IPS-18a (cell line): Measurements from ENCODE around the gene GNAI2.
"Not testable (repeated sequence)": the region's sequence is repeated elsewhere in the genome, so short reads cannot be mapped to it uniquely, and the experiment has no call there.

Experiments used
- H3K27ac ChIP-seq: one replicate; pipeline ENCODE4 v1.5.1; 2013; ENCODE audit warnings: low read length
- H3K27me3 ChIP-seq: one replicate; pipeline ENCODE4 v1.6.1; 2013; ENCODE audit warnings: mild to moderate bottlenecking, low read length; ENCODE audit not compliant: control insufficient read depth, insufficient read depth
- H3K36me3 ChIP-seq: one replicate; pipeline ENCODE4 v1.6.1; 2013; ENCODE audit warnings: low read depth, low read length; ENCODE audit not compliant: control insufficient read depth
- H3K4me1 ChIP-seq: one replicate; pipeline ENCODE4 v1.6.1; 2013; ENCODE audit warnings: low read depth, low read length; ENCODE audit not compliant: control insufficient read depth
- H3K4me3 ChIP-seq: one replicate; pipeline ENCODE4 v1.5.1; 2013; ENCODE audit warnings: low read length
- H3K9ac ChIP-seq: one replicate; pipeline ENCODE4 v1.6.1; 2013; ENCODE audit warnings: mild to moderate bottlenecking, low read length, moderate library complexity
- H3K9me3 ChIP-seq: one replicate; pipeline ENCODE4 v1.6.1; 2013; ENCODE audit warnings: low read depth, low read length; ENCODE audit not compliant: control insufficient read depth

Gene GNAI2

GRCh38 chr3:50219285-50219684 lies 16.7 kb upstream of the GNAI2 start:
- Histone ChIP-seq H3K27ac (no peak overlapping the region), H3K4me1 (no peaks in the 10 kb centered on the region), H3K27me3 (no peaks in the 10 kb centered on the region), H3K9me3 (no peaks in the 10 kb centered on the region), H3K9ac (no peak overlapping the region), H3K36me3 (no peaks in the 10 kb centered on the region), H3K4me3 (no peak overlapping the region)

GRCh38 chr3:50220109-50220508 lies 15.9 kb upstream of the GNAI2 start:
- Histone ChIP-seq H3K4me3 (no peak overlapping the region), H3K36me3 (no peaks in the 10 kb centered on the region), H3K4me1 (no peaks in the 10 kb centered on the region), H3K9ac (no peak overlapping the region), H3K27ac (no peak overlapping the region), H3K9me3 (no peaks in the 10 kb centered on the region), H3K27me3 (no peaks in the 10 kb centered on the region)

GRCh38 chr3:50221051-50221410 lies 15.0 kb upstream of the GNAI2 start:
- Histone ChIP-seq H3K27me3 (no peaks in the 10 kb centered on the region), H3K9me3 (no peaks in the 10 kb centered on the region), H3K4me1 (no peaks in the 10 kb centered on the region), H3K4me3 (no peak overlapping the region), H3K36me3 (no peaks in the 10 kb centered on the region), H3K9ac (no peak overlapping the region), H3K27ac (no peak overlapping the region)

DNA sequence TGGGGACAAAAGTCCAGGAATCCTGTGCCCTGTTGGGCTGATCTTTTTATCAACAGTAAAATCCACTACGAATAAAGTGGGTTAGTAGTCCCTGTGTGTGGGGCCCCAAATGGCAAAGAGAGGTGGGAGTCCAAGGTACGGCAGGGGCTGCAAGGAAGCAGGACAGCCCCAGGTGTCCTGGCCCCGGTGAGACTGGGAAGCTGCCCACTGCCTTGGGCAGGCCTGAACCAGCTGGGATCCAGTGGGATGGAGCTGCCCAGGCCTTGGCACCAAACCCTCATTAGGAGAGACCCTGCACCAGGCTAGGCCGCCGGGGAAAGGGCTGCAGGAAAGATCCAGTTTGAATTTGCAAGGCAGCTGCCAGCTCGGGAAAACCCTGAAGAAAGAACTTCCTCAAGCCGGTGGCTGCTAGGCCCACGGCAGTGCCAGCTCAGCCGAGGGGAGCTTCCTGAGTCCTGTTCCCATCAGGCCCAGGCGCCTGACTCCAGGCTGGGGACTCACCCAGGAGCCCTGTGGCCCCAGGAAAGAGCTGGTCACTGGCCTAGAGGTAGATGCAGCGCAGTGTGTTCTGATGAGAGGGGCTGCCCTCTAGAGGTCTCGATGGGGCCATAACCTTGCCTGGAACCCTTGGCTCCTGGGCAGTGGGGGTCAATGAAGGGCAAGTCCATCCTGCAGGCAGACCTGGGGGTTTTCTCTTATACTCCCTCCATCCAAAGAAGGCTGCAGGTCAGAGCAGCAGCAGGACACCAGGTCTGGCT lies 14.4 kb upstream of the GNAI2 start:
- Histone ChIP-seq H3K9me3 (no peaks in the 10 kb centered on the region), H3K4me3 (no peak overlapping the region), H3K4me1 (no peaks in the 10 kb centered on the region), H3K27ac (no peak overlapping the region), H3K36me3 (no peaks in the 10 kb centered on the region), H3K27me3 (peaks cover 3% of the 10 kb centered on the region), H3K9ac (no peak overlapping the region)

- H3K4me1 ChIP-seq: no peaks in the 10 kb centered on the region
- no peaks in the 10 kb centered on the region for H3K9me3 ChIP-seq
- no peak overlapping the region for H3K4me3 ChIP-seq
- H3K9ac ChIP-seq: no peak overlapping the region
- H3K27ac ChIP-seq: no peak overlapping the region
- H3K36me3 ChIP-seq: no peaks in the 10 kb centered on the region
- H3K27me3 ChIP-seq: peaks cover 8% of the 10 kb centered on the region
Measured at GRCh38 chr3:50222169-50222528, 13.9 kb upstream of the GNAI2 start.

DNA sequence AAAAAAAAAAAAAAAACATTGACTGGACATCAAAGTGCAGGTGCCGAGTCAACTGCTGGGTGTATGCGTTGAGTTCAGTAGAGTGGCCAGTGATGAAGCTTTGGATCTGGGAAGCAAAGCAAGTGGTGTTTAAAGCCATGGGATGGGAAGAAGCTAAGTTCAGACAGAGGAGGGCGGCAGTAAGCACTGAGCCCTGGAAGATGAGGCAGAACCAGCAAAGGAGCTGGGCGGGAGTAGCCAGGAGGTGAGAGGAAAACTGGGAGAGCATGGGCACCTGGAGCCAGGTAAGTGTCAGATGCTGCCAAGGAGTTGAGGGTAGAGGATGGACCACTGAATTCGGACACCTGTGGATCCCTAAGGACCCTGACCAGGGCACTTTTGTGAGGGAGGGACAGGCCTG lies 11.4 kb upstream of the GNAI2 start:
- H3K36me3 ChIP-seq: no peaks in the 10 kb centered on the region
- H3K9me3 ChIP-seq: no peaks in the 10 kb centered on the region
- no peak overlapping the region for H3K4me3 ChIP-seq
- H3K27ac ChIP-seq: no peak overlapping the region
- peaks cover 7% of the 10 kb centered on the region for H3K4me1 ChIP-seq
- H3K27me3 ChIP-seq: peaks cover 8% of the 10 kb centered on the region
- H3K9ac ChIP-seq: no peak overlapping the region

DNA sequence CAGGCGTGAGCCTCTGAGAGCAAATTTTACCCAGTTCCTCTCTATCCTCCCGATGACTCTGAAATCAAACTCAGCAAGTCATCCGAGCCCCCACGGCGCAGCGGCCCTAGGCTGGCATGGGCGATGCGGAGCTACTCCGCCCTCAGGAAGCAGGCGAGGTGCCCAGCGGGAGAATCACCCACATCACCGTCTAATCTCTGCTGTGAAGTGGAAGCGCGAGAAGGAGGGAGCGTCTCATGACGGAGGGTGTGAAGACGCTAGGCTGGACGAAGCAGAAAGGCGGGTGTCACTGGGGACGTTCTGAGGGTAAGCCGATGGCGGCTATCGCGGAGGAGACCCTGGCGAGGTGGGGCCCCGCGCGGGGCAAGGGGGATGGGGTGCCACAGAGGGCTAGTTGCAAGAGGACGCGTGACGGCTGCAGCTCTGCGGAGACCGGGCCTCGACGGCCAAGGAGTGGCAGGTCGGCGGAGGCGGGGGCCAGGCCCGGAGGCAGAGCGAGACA lies 9.1 kb upstream of the GNAI2 start:
- no peak overlapping the region for H3K9ac ChIP-seq
- H3K27ac ChIP-seq: no peak overlapping the region
- H3K4me1 ChIP-seq: peaks cover 7% of the 10 kb centered on the region
- no peaks in the 10 kb centered on the region for H3K9me3 ChIP-seq
- no peaks in the 10 kb centered on the region for H3K36me3 ChIP-seq
- H3K4me3 ChIP-seq: peak overlapping the region; percentile 90
- H3K27me3 ChIP-seq: peaks cover 8% of the 10 kb centered on the region

GRCh38 chr3:50227390-50228183 lies 8.4 kb upstream of the GNAI2 start:
- peak overlapping the region; percentile 93 for H3K27ac ChIP-seq
- no peaks in the 10 kb centered on the region for H3K9me3 ChIP-seq
- H3K9ac ChIP-seq: peak overlapping the region; percentile 93
- peaks cover 8% of the 10 kb centered on the region for H3K27me3 ChIP-seq
- peak overlapping the region; percentile 90 for H3K4me3 ChIP-seq
- H3K4me1 ChIP-seq: peaks cover 7% of the 10 kb centered on the region
- no peaks in the 10 kb centered on the region for H3K36me3 ChIP-seq

- not testable (repeated sequence) for H3K4me1 ChIP-seq, H3K27me3 ChIP-seq, H3K9me3 ChIP-seq, H3K36me3 ChIP-seq, H3K27ac ChIP-seq
- peak overlapping the region; percentile 93 for H3K9ac ChIP-seq
- peak overlapping the region; percentile 90 for H3K4me3 ChIP-seq
Measured at GRCh38 chr3:50228184-50228763, 7.7 kb upstream of the GNAI2 start.

GRCh38 chr3:50229490-50229889 lies 6.5 kb upstream of the GNAI2 start:
- Histone ChIP-seq H3K27me3 (peaks cover 8% of the 10 kb centered on the region), H3K36me3 (no peaks in the 10 kb centered on the region), H3K27ac (no peak overlapping the region), H3K9ac (no peak overlapping the region), H3K4me1 (peaks cover 7% of the 10 kb centered on the region), H3K4me3 (no peak overlapping the region), H3K9me3 (no peaks in the 10 kb centered on the region)

DNA sequence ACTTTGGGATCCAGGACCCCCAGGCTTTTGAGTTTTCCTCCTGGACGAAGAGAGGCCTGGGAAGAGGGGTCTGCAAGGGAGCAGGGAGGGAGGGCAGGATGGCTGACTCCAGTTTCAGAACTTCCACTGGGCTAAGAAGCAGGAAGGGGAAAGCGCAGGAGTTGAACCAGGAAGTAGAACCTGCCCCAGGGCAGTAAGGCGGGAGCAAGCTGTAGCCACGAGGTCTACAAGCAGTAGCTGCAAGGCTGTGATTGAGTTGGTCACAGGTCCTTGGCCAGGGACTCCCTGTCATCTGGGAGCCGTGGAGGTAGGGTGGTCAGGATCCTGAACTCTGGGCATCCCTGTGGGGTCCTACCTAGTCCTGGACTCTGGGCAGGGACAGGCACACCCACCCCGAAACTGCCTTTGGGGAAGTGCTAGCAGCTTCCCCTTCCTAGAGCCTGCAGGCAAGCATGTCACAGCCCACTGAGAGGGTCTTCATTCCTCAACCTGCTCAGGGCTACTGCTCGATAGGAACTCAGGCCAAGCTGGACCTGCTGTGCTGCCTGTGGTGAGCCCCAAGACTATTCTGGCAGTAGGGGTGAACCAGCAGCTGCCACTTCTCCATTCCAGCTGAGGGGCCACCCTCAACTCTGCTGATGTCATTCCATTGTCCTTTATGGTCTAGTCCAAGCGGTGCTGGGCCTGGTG lies 5.8 kb upstream of the GNAI2 start:
- H3K4me1 ChIP-seq: peaks cover 7% of the 10 kb centered on the region
- H3K27ac ChIP-seq: no peak overlapping the region
- no peak overlapping the region for H3K9ac ChIP-seq
- H3K36me3 ChIP-seq: no peaks in the 10 kb centered on the region
- H3K27me3 ChIP-seq: peaks cover 8% of the 10 kb centered on the region
- no peaks in the 10 kb centered on the region for H3K9me3 ChIP-seq
- H3K4me3 ChIP-seq: no peak overlapping the region
